Hepatocyte (in vitro differentiated cells): ENCODE data around the gene LRFN4.

Experiments
- CTCF ChIP-seq: fragments of 200-600 bp; sonication (generic); IDR thresholded peaks from 2 replicates; pipeline ENCODE4 v1.5.1; 2016; ENCODE audit warnings: antibody characterized with exemption, mild to moderate bottlenecking; ENCODE audit not compliant: poor library complexity
- EZH2 ChIP-seq: fragments of 200-600 bp; sonication (generic); IDR thresholded peaks from 2 replicates; pipeline ENCODE4 v1.6.1; 2016; ENCODE audit warnings: antibody characterized with exemption, mild to moderate bottlenecking, borderline replicate concordance

GRCh38 chr11:66844496-66845142 lies 12.2 kb upstream of the LRFN4 start:
- TF ChIP-seq CTCF = no peak
- no peak for TF ChIP-seq EZH2
